Transverse colon (tissue), 4 donors: ENCODE measurements around the gene MT1HL1. TPM values are rescaled to one million over a fixed set of nuclear protein-coding genes. Genes with fewer than 3 reads are reported as not detected.
A peak's percentile ranks its signal among the peaks of the same experiment; 100 is the strongest.

Experiments used
- DNase-seq: peaks from one replicate; pipeline ENCODE4 v3.0.0-alpha.2; 2019
- H3K27ac ChIP-seq, 4 donors: fragments of 200-600 bp; sonication (generic); 2 replicates each; pipeline ENCODE4 v1.5.1; 2016 to 2018; ENCODE audit warnings: inconsistent platforms in 4 of 4
- H3K27me3 ChIP-seq: fragments of 200-600 bp; sonication (generic); 2 replicates; pipeline ENCODE4 v1.5.1; 2017; ENCODE audit warnings: inconsistent platforms
- H3K36me3 ChIP-seq, 4 donors: fragments of 200-600 bp; sonication (generic); 2 replicates each; pipeline ENCODE4 v1.5.1; 2017 to 2019; ENCODE audit warnings: inconsistent platforms in 4 of 4
- H3K4me1 ChIP-seq, 4 donors: fragments of 200-600 bp; sonication (generic); 2 replicates each; pipeline ENCODE4 v1.5.1; 2017 to 2020; ENCODE audit warnings: inconsistent platforms in 4 of 4
- H3K4me3 ChIP-seq, 4 donors: fragments of 200-600 bp; sonication (generic); 1 replicate in 1 of 4; 2 replicates in 3 of 4; pipeline versions ENCODE4 v1.5.1 to v1.6.1; 2017 to 2019; ENCODE audit warnings: inconsistent platforms in 4 of 4
- H3K9me3 ChIP-seq, 2 donors: fragments of 200-600 bp; sonication (generic); 2 replicates each; pipeline ENCODE4 v1.5.1; 2017 to 2019; ENCODE audit warnings: inconsistent platforms in 2 of 2
- EP300 ChIP-seq: sonication (generic); formaldehyde crosslinking; IDR thresholded peaks from one replicate; pipeline ENCODE4 v1.6.1; 2017; ENCODE audit warnings: antibody characterized with exemption, low read depth
- POLR2A ChIP-seq: fragments of 450-650 bp; IDR thresholded peaks from one replicate; pipeline ENCODE4 v1.6.1; 2016; ENCODE audit warnings: antibody characterized with exemption, mild to moderate bottlenecking, moderate library complexity
- POLR2AphosphoS5 ChIP-seq, 3 donors: sonication (generic); formaldehyde crosslinking; IDR thresholded peaks; one replicate each; pipeline ENCODE4 v1.6.1; 2016; ENCODE audit warnings: antibody characterized with exemption in 3 of 3
- WGBS, 2 donors: methylation state at CpG; one replicate each; pipeline ENCODE4 v1.1.5; 2018; ENCODE audit warnings: low coverage in 1 of 2; 5-methylcytosine and 5-hydroxymethylcytosine counted together
- in situ Hi-C, 4 donors: fragments of 200-750 bp; cut with MboI; loops; one replicate each; pipeline versions ENCODE4 v1.15.0 to v1.15.1; 2017; ENCODE audit warnings: low sequenced_read_pairs in 3 of 4, low pct_ligation_motif_present in 1 of 4, low pct_unique_long_range_greater_than_20kb in 1 of 4
- intact Hi-C: fragments of 100-400 bp; cut with DNase I; formaldehyde crosslinking; loops from one replicate; pipeline ENCODE4 v1.15.1; 2023; ENCODE audit warnings: low total_unique reads
- total RNA-seq, 4 donors: library from RNA; depleted of rRNA; stranded (reverse); fragments of >200 nt; gene quantifications; one replicate each; pipeline ENCODE4 v1.1.0, GENCODE V29; 2016
- TF ChIP-seq, protein P1 (sequence below), 5 experiments: fragments of 200-600 bp in 3 of 5; fragments of 450-650 bp in 2 of 5; sonication (generic) in 3 of 5; IDR thresholded peaks; 1 replicate in 2 of 5; 2 replicates in 3 of 5; pipeline ENCODE4 v1.5.1; 2016 to 2017; ENCODE audit warnings: antibody characterized with exemption in 5 of 5, inconsistent platforms in 3 of 5, mild to moderate bottlenecking in 2 of 5, moderate library complexity in 1 of 5

The MT1HL1 gene
- total RNA-seq, 4 donors from 2014 or later: not detected

DNA sequence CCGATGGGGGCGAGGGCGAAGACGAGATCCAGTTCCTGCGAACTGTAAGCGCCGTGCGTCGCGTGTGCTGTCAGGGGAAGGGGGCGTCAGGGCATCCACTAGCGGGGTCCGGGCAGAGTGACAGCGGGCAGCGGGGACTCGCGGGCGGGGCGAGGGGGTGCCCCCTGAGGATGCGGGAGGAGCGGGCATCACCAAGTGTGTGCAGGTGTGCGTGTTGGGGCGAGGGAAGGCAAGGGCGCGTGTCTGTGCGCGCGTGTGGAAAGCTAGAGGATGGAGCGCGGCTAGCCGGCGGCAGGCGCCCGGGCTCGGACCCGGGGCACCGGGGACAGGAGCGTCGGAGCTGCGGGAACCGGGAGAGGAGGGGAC is 38.3 kb upstream of the MT1HL1 start:
- H3K27ac ChIP-seq: peak overlapping the region; percentile 50 to 78 (median 69)
- intact Hi-C loops: loop anchor here (10.0 kb wide), 1 partner anchor 342 kb away; no protein-coding TSS in a partner anchor
- in situ Hi-C loops: no loop called here
- TF ChIP-seq POLR2AphosphoS5 (IDR thresholded peaks at IDR 0.05) (no peak), EP300 (no peak), POLR2A (no peak)
- TF ChIP-seq, protein P1, sequence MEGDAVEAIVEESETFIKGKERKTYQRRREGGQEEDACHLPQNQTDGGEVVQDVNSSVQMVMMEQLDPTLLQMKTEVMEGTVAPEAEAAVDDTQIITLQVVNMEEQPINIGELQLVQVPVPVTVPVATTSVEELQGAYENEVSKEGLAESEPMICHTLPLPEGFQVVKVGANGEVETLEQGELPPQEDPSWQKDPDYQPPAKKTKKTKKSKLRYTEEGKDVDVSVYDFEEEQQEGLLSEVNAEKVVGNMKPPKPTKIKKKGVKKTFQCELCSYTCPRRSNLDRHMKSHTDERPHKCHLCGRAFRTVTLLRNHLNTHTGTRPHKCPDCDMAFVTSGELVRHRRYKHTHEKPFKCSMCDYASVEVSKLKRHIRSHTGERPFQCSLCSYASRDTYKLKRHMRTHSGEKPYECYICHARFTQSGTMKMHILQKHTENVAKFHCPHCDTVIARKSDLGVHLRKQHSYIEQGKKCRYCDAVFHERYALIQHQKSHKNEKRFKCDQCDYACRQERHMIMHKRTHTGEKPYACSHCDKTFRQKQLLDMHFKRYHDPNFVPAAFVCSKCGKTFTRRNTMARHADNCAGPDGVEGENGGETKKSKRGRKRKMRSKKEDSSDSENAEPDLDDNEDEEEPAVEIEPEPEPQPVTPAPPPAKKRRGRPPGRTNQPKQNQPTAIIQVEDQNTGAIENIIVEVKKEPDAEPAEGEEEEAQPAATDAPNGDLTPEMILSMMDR (IDR thresholded peaks at IDR 0.05): no peak
- peaks cover 0 to 17% (median 5%) of the 10 kb centered on the region in 4 donors for H3K4me1 ChIP-seq
- peaks cover 74% of the 10 kb centered on the region for H3K27me3 ChIP-seq
- H3K9me3 ChIP-seq: no peaks in the 10 kb centered on the region
- 10% methylated on average over 24 of the region's 41 CpGs; no CpG with 5 or more reads in 1 of the 2 donors for WGBS, 2 donors
- H3K4me3 ChIP-seq: peak overlapping the region; percentile 17 to 50 (median 40)
- no peak for DNase-seq
- no peaks in the 10 kb centered on the region for H3K36me3 ChIP-seq

DNA sequence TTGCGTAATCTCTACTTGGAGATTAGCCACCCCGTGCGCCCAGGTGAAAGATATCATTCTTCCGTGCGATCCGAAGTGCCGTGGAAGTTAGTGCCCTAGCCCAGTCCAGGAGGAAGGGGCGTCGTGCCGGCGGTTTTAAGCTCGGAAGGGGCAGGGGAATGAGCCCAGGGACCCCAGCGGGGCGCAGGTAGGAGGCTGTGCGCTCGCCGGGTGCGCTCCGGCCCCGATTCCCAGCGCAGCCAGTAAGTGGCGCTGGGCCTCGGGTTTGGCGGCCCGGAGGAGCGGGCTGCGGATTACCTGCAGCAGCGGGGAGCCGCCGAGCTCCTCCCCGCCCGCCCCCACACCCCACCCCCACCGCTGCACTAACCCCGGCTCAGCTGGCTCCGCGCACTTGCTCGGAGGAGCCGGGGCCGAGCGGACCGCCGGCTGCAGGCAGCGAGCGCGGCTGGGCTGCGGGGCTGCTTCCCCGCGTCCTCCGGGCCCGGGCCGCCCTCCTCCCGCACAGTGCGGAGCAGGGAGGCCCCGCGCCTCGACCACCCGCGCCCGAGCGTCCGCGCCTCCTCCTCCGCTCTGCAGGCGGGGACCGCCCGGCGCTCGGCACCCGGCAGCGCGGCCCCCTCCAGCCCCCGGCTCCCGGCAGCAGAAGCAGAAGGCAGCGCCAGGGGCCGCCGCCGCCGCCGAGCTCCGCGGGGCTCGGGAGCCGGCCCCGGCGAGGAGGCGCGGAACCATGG is 37.7 kb upstream of the MT1HL1 start, which contains the start of gene RYR2:
Gene RYR2, plus strand, starts transcription at position 390 of the 731 bp plus-strand sequence. Its CDS starts 338 bp downstream, at position 728.
- Histone ChIP-seq H3K4me1 (peaks cover 0 to 17% (median 5%) of the 10 kb centered on the region in 4 donors), H3K27ac (peak within 1 kb of the TSS; percentile 50 to 78 (median 69)), H3K9me3 (no peaks in the 10 kb centered on the region), H3K27me3 (peaks cover 72% of the 10 kb centered on the region), H3K36me3 (no peaks in the 10 kb centered on the region), H3K4me3 (peak within 1 kb of the TSS; percentile 17 to 50 (median 40))
- in situ Hi-C loops: no loop called here
- 11% methylated on average over 10 of the region's 87 CpGs; no CpG with 5 or more reads in 1 of the 2 donors for WGBS, 2 donors
- DNase-seq: no peak
- TF ChIP-seq POLR2A: no peak
- TF ChIP-seq, protein P1 (IDR thresholded peaks at IDR 0.05): peak in 4 of 5 experiments; percentile 18 to 48 (median 45)
- intact Hi-C loops: loop anchor here (10.0 kb wide), 1 partner anchor 343 kb away; no protein-coding TSS in a partner anchor

DNA sequence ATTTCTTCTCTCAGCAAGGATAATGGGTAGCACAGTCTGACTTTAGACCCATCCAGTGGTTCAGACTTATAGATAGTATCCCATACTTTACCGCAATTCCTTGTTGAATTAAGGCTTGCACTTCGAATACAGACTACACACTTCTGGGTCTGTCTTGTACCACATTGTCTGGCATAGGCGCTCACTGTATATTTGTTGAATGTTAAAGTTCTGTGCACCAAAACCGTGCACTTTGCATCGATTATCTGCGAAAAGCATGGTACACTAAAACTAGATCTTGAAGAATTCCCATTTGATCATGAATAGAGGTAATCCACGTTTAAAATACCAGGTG is 37.2 kb upstream of the MT1HL1 start:
- H3K4me1 ChIP-seq: peaks cover 0 to 17% (median 5%) of the 10 kb centered on the region in 4 donors
- H3K27me3 ChIP-seq: peaks cover 67% of the 10 kb centered on the region
- TF ChIP-seq, protein P1 (IDR thresholded peaks at IDR 0.05): no peak
- TF ChIP-seq POLR2A (no peak), POLR2AphosphoS5 (IDR thresholded peaks at IDR 0.05) (no peak), EP300 (no peak)
- intact Hi-C loops: loop anchor here (10.0 kb wide), 1 partner anchor 343 kb away; no protein-coding TSS in a partner anchor
- 24 to 25% methylated on average over 6 to 7 of the region's 7 CpGs for WGBS, 2 donors
- peak overlapping the region in 1 of 4 donors; percentile 50 for H3K4me3 ChIP-seq
- peak overlapping the region in 2 of 4 donors; percentile 73 to 78 for H3K27ac ChIP-seq
- in situ Hi-C loops: no loop called here
- no peaks in the 10 kb centered on the region for H3K36me3 ChIP-seq
- no peaks in the 10 kb centered on the region for H3K9me3 ChIP-seq
- DNase-seq: no peak

DNA sequence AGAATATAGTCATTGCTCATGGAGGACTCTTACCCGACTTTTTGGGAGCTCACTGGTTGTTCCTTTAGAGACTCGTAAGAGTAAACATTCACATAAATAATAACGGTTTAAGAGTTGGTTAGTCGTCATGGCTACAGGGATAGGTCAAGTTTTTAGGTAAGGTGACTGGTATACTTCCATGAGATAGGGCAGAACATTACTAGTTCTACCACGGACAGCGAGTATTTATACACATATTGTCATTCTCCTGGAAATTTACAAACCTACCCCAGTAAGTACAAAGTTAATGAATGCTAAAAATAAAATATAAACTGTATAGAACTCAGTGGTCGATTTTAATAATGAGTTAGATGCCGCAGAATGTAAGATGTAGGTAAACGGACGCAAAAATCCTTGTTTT is 36.6 kb upstream of the MT1HL1 start:
- in situ Hi-C loops (no loop called here), intact Hi-C loops (loop anchor here (10.0 kb wide), 1 partner anchor 344 kb away; no protein-coding TSS in a partner anchor)
- H3K9me3 ChIP-seq: no peaks in the 10 kb centered on the region
- DNase-seq: no peak
- no peaks in the 10 kb centered on the region for H3K36me3 ChIP-seq
- TF ChIP-seq, protein P1 (IDR thresholded peaks at IDR 0.05): no peak
- TF ChIP-seq EP300: no peak
- TF ChIP-seq POLR2A: no peak
- TF ChIP-seq POLR2AphosphoS5 (IDR thresholded peaks at IDR 0.05): no peak
- H3K27ac ChIP-seq: peak overlapping the region in 1 of 4 donors; percentile 7
- peaks cover 0 to 17% (median 5%) of the 10 kb centered on the region in 4 donors for H3K4me1 ChIP-seq
- H3K4me3 ChIP-seq: no peak overlapping the region
- WGBS, 2 donors: 64 to 71% methylated on average over 10 of the region's 10 CpGs
- H3K27me3 ChIP-seq: peaks cover 63% of the 10 kb centered on the region
